CD14-positive monocyte (primary cell): Measurements from ENCODE around the gene CTNNA3. TPM values are rescaled to one million over a fixed set of nuclear protein-coding genes. Genes with fewer than 3 reads are reported as not detected.

ENCODE experiments used
- DNase-seq, 3 donors: peaks; one replicate each; pipeline ENCODE4 v3.0.0-alpha.2; 2011 to 2022
- H2AFZ ChIP-seq: 2 replicates; pipeline ENCODE4 v1.6.0; 2012; ENCODE audit warnings: mild to moderate bottlenecking, low read depth, low read length, inconsistent platforms; ENCODE audit not compliant: insufficient read depth, poor library complexity, severe bottlenecking
- H3K27ac ChIP-seq, 2 donors: 1 replicate in 1 of 2; 2 replicates in 1 of 2; pipeline ENCODE4 v1.5.1; 2012 to 2013; ENCODE audit warnings: low read length in 2 of 2, control low read depth in 1 of 2, inconsistent platforms in 1 of 2, low read depth in 1 of 2, mild to moderate bottlenecking in 1 of 2
- H3K27me3 ChIP-seq, 2 donors: one replicate each; pipeline versions ENCODE4 v1.6.0 to v1.6.1; 2011 to 2013; ENCODE audit warnings: low read length in 2 of 2; ENCODE audit not compliant: control insufficient read depth in 2 of 2, insufficient read depth in 2 of 2
- H3K36me3 ChIP-seq, 2 donors: replicated peaks in 1 of 2; 1 replicate in 1 of 2; 2 replicates in 1 of 2; pipeline versions ENCODE4 v1.5.1 to v1.6.1; 2012 to 2013; ENCODE audit warnings: low read length in 2 of 2, control low read depth in 1 of 2, inconsistent platforms in 1 of 2, mild to moderate bottlenecking in 1 of 2; ENCODE audit not compliant: insufficient read depth in 2 of 2, control insufficient read depth in 1 of 2
- H3K4me1 ChIP-seq, 2 donors: 1 replicate in 1 of 2; 2 replicates in 1 of 2; pipeline versions ENCODE4 v1.5.1 to v1.6.1; 2012 to 2013; ENCODE audit warnings: low read length in 2 of 2, control low read depth in 1 of 2, inconsistent platforms in 1 of 2, mild to moderate bottlenecking in 1 of 2, moderate library complexity in 1 of 2; ENCODE audit not compliant: insufficient read depth in 2 of 2, control insufficient read depth in 1 of 2
- H3K4me2 ChIP-seq: replicated peaks from 2 replicates; pipeline ENCODE3; 2012; ENCODE audit warnings: low read length, moderate library complexity, mild to moderate bottlenecking; ENCODE audit not compliant: poor library complexity, severe bottlenecking; ENCODE audit errors: extremely low read depth
- H3K4me3 ChIP-seq, 3 experiments: fragments of 200-600 bp in 1 of 3; sonication (generic) in 1 of 3; replicated peaks in 1 of 3; 1 replicate in 2 of 3; 2 replicates in 1 of 3; pipeline ENCODE4 v1.5.1; 2011 to 2013; ENCODE audit warnings: low read length in 3 of 3, mild to moderate bottlenecking in 3 of 3, control low read depth in 2 of 3, low read depth in 2 of 3, inconsistent platforms in 1 of 3, moderate library complexity in 1 of 3
- H3K79me2 ChIP-seq: 2 replicates; pipeline ENCODE4 v1.6.0; 2012; ENCODE audit warnings: mild to moderate bottlenecking, control low read depth, inconsistent platforms, low read length, moderate library complexity; ENCODE audit not compliant: insufficient read depth
- H3K9ac ChIP-seq: 2 replicates; pipeline ENCODE4 v1.6.0; 2017; ENCODE audit warnings: low read length, mild to moderate bottlenecking; ENCODE audit not compliant: insufficient read depth, poor library complexity, severe bottlenecking
- H3K9me3 ChIP-seq, 2 donors: replicated peaks in 1 of 2; 1 replicate in 1 of 2; 2 replicates in 1 of 2; pipeline versions ENCODE4 v1.5.1 to v1.6.1; 2012 to 2013; ENCODE audit warnings: low read length in 2 of 2, control low read depth in 1 of 2; ENCODE audit not compliant: control insufficient read depth in 1 of 2, insufficient read depth in 1 of 2
- H4K20me1 ChIP-seq: 2 replicates; pipeline ENCODE4 v1.6.0; 2012; ENCODE audit warnings: mild to moderate bottlenecking, low read length, control low read depth, moderate library complexity; ENCODE audit not compliant: insufficient read depth
- H3K27ac Mint-ChIP-seq, 7 donors: one replicate each; pipeline ENCODE4 v1.8.0; 2020; ENCODE audit warnings: mild to moderate bottlenecking in 7 of 7, mixed read lengths in 7 of 7, moderate library complexity in 6 of 7, inconsistent platforms in 2 of 7
- H3K27me3 Mint-ChIP-seq, 3 donors: one replicate each; pipeline ENCODE4 v1.8.0; 2021 to 2022; ENCODE audit warnings: low read depth in 3 of 3, mild to moderate bottlenecking in 3 of 3, mixed read lengths in 3 of 3, moderate library complexity in 3 of 3, inconsistent platforms in 1 of 3
- H3K36me3 Mint-ChIP-seq, 2 donors: one replicate each; pipeline ENCODE4 v1.8.0; 2020; ENCODE audit warnings: mixed read lengths in 2 of 2, inconsistent platforms in 1 of 2, mild to moderate bottlenecking in 1 of 2
- H3K4me1 Mint-ChIP-seq: one replicate; pipeline ENCODE4 v1.8.0; 2020; ENCODE audit warnings: mild to moderate bottlenecking, mixed read lengths
- H3K4me3 Mint-ChIP-seq, 2 donors: one replicate each; pipeline ENCODE4 v1.8.0; 2020; ENCODE audit warnings: mild to moderate bottlenecking in 2 of 2, mixed read lengths in 2 of 2, moderate library complexity in 1 of 2
- H3K9me3 Mint-ChIP-seq, 7 donors: one replicate each; pipeline ENCODE4 v1.8.0; 2020 to 2022; ENCODE audit warnings: mixed read lengths in 7 of 7, mild to moderate bottlenecking in 6 of 7, moderate library complexity in 6 of 7, inconsistent platforms in 2 of 7
- CTCF ChIP-seq: fragments of 200-600 bp; IDR thresholded peaks from one replicate; pipeline ENCODE4 v1.8.0; 2022; ENCODE audit warnings: antibody characterized with exemption, mild to moderate bottlenecking
- WGBS: methylation state at CpG from one replicate; pipeline ENCODE4 v1.1.5; 2013; ENCODE audit warnings: missing lambda C conversion rate; ENCODE audit not compliant: insufficient coverage; 5-methylcytosine and 5-hydroxymethylcytosine counted together
- intact Hi-C, 2 donors: fragments of 100-400 bp; cut with micrococcal nuclease; formaldehyde crosslinking; loops; one replicate each; pipeline versions ENCODE4 v1.15.0 to v1.15.1; 2023
- polyA plus RNA-seq, 3 donors: library from polyadenylated mRNA; depleted of rRNA in 1 of 3; unstranded in 2 of 3; stranded (reverse) in 1 of 3; fragments of 300-500 nt in 2 of 3; fragments of >200 nt in 1 of 3; fragmentation: Illumina TruSeq in 2 of 3; gene quantifications; 1 replicate in 2 of 3; 2 replicates in 1 of 3; pipeline ENCODE4 v1.2.3, GENCODE V29; 2012 to 2021

Gene CTNNA3
- polyA plus RNA-seq, 3 donors, result not detected

DNA sequence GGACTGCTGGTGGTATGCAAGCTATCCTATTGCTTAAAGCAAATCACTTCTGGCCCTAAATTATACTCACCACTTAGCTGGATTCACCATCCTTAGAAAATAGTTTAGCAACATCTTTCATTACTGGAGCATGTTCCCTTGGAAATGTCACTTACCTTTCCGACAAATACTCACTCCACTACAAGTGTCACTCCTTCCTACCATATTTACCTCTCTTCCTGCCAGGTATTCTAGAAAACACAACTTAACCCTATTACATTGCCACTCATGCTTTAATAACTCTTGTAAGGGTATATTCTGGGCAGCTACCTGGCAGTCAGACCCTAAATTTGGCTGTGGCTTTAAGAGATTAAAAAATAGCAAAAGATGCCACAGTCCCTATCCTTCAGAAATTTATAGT is 37.5 kb upstream of the CTNNA3 start:
- no peaks in the 10 kb centered on the region for H3K79me2 ChIP-seq
- no peak for TF ChIP-seq CTCF
- Mint-ChIP-seq H3K4me1 (no peaks in the 10 kb centered on the region), H3K27me3 (peaks cover under 1 to 6% (median 1%) of the 10 kb centered on the region in 3 donors), H3K27ac (no peak overlapping the region), H3K4me3 (no peak overlapping the region), H3K9me3 (peaks cover 0 to 5% (median 3%) of the 10 kb centered on the region in 7 donors), H3K36me3 (no peaks in the 10 kb centered on the region)
- H3K4me3 ChIP-seq, result no peak overlapping the region
- intact Hi-C loops, result no loop called here
- no peak overlapping the region for H3K27ac ChIP-seq
- H3K4me2 ChIP-seq, result no peak overlapping the region
- no peaks in the 10 kb centered on the region for H3K36me3 ChIP-seq
- H3K4me1 ChIP-seq, result no peaks in the 10 kb centered on the region
- WGBS, result 100% methylated on average over 1 of the region's 1 CpG
- no peaks in the 10 kb centered on the region for H3K27me3 ChIP-seq
- H3K9me3 ChIP-seq, result no peaks in the 10 kb centered on the region
- H3K9ac ChIP-seq, result no peak overlapping the region
- H4K20me1 ChIP-seq, result no peaks in the 10 kb centered on the region
- H2AFZ ChIP-seq, result no peak overlapping the region
- no peak for DNase-seq

GRCh38 chr10:67725567-67725966 is 29.6 kb upstream of the CTNNA3 start:
- no peak for TF ChIP-seq CTCF
- no peak overlapping the region for H3K27ac ChIP-seq
- H3K79me2 ChIP-seq, result no peaks in the 10 kb centered on the region
- H3K4me1 ChIP-seq, result no peaks in the 10 kb centered on the region
- H3K4me2 ChIP-seq, result no peak overlapping the region
- H3K4me3 ChIP-seq, result no peak overlapping the region
- H3K9me3 ChIP-seq, result no peaks in the 10 kb centered on the region
- H3K4me1 Mint-ChIP-seq, result no peaks in the 10 kb centered on the region
- H4K20me1 ChIP-seq, result no peaks in the 10 kb centered on the region
- DNase-seq, result no peak
- peaks cover 0 to 11% (median 2%) of the 10 kb centered on the region in 7 donors for H3K9me3 Mint-ChIP-seq
- peaks cover 0 to 3% (median 2%) of the 10 kb centered on the region in 3 donors for H3K27me3 Mint-ChIP-seq
- intact Hi-C loops, result no loop called here
- no peaks in the 10 kb centered on the region for H3K36me3 Mint-ChIP-seq
- no peaks in the 10 kb centered on the region for H3K36me3 ChIP-seq
- H3K27ac Mint-ChIP-seq, result no peak overlapping the region
- H3K27me3 ChIP-seq, result no peaks in the 10 kb centered on the region
- H3K4me3 Mint-ChIP-seq, result no peak overlapping the region
- WGBS, result no CpG with 5 or more reads among the region's 2 CpGs
- no peak overlapping the region for H2AFZ ChIP-seq
- no peak overlapping the region for H3K9ac ChIP-seq
